Activated CD4-positive, alpha-beta memory T cell treated with anti-CD3 and anti-CD28 coated beads, Interleukin-2, amount 10 ng/mL, durations not matched to agents 7 days and 5 days (primary cell): ENCODE measurements around the gene ATP2A2. TPM values are rescaled to one million over a fixed set of nuclear protein-coding genes. Genes with fewer than 3 reads are reported as not detected.
"Not testable (repeated sequence)": the region's sequence is repeated elsewhere in the genome, so short reads cannot be mapped to it uniquely, and the experiment has no call there.

Source experiments
- CTCF ChIA-PET: fragments of 350-600 bp; sonication (Branson Sonifier 250); formaldehyde crosslinking; loops from one replicate; lab custom pipeline; 2021; ENCODE audit warnings: antibody characterized with exemption, inconsistent platforms; lab: Charles Lee
- POLR2A ChIA-PET: fragments of 350-600 bp; sonication (Branson Sonifier 250); formaldehyde crosslinking; loops from one replicate; lab custom pipeline; 2021; ENCODE audit warnings: antibody characterized with exemption; lab: Charles Lee
- DNase-seq: peaks from one replicate; pipeline ENCODE4 v3.0.0-alpha.2; 2020
- H3K27ac Mint-ChIP-seq: one replicate; pipeline ENCODE4 v1.8.0; 2021; ENCODE audit warnings: mild to moderate bottlenecking, mixed read lengths
- H3K27me3 Mint-ChIP-seq: one replicate; pipeline ENCODE4 v1.8.0; 2021; ENCODE audit warnings: mixed read lengths
- H3K36me3 Mint-ChIP-seq: one replicate; pipeline ENCODE4 v1.8.0; 2021; ENCODE audit warnings: low read depth, mixed read lengths
- H3K4me1 Mint-ChIP-seq: one replicate; pipeline ENCODE4 v1.8.0; 2021; ENCODE audit warnings: mixed read lengths
- H3K4me3 Mint-ChIP-seq: one replicate; pipeline ENCODE4 v1.8.0; 2021; ENCODE audit warnings: mild to moderate bottlenecking, mixed read lengths
- H3K9me3 Mint-ChIP-seq: one replicate; pipeline ENCODE4 v1.8.0; 2021; ENCODE audit warnings: mixed read lengths
- total RNA-seq, 2 experiments: library from RNA; stranded (reverse); gene quantifications; one replicate each; pipeline ENCODE4 v1.2.3, GENCODE V29; 2021

The ATP2A2 gene
- total RNA-seq, 2 experiments from 2014 or later: 142 TPM

DNA sequence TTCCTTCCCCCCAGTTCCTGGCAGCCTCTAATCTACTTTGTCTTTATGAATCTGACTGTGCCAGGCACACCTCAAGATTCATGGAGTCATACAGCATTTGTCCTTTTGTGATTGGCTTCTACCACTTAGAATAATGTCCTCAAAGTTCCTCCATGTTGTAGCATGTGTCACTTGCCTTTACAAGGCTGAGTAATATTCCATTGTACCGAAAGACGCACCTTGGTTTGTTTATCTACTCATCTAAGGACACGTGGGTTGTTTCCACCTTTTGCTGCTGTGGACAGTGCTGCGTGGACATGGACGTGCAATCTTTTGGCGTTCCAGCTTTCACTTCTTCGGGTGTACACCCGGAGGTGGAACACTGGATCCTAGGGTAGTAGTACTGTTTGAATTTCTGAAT lies 88.9 kb downstream of the ATP2A2 start:
- peaks cover 18% of the 10 kb centered on the region for H3K36me3 Mint-ChIP-seq
- H3K27me3 Mint-ChIP-seq: no peaks in the 10 kb centered on the region
- H3K4me1 Mint-ChIP-seq: no peaks in the 10 kb centered on the region
- CTCF ChIA-PET: interaction anchor here (1.2 kb wide), 1 partner anchor 61 kb away, joined by 3 read pairs; no protein-coding TSS in a partner anchor
- no peak for DNase-seq
- no peaks in the 10 kb centered on the region for H3K9me3 Mint-ChIP-seq
- H3K4me3 Mint-ChIP-seq: no peak overlapping the region
- H3K27ac Mint-ChIP-seq: no peak overlapping the region
- POLR2A ChIA-PET: no interaction called here

DNA sequence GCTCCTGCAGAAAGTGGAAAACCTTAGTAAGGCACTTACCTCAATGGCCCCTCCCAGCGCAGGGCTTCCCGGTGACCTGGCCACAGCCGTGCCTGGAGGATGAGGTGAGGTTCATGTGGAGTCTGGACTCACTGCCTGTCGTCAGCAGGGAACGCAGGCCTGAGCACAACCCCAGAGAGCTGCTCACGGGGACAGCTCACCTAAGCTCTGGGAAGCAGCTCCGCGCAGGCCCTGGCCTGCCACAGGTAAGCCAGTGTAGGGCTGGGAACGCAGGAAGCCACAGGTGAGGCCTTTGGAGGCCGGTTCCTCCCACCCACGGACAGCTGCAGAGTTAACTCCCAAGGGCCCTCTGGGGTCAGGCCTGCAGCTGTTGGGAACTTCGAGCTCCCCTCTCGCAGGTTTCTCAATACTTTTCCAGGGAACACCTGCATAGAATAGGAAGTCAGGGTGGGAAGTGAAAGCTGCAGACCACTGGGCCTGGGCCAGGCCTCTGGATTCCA lies 89.7 kb downstream of the ATP2A2 start:
- DNase-seq: no peak
- no peaks in the 10 kb centered on the region for H3K27me3 Mint-ChIP-seq
- H3K4me3 Mint-ChIP-seq: no peak overlapping the region
- ChIA-PET CTCF (interaction anchor here (0.8 to 1.0 kb wide), 2 partner anchors 12 to 61 kb away, joined by 3 read pairs; no protein-coding TSS in a partner anchor), POLR2A (no interaction called here)
- no peak overlapping the region for H3K27ac Mint-ChIP-seq
- no peaks in the 10 kb centered on the region for H3K9me3 Mint-ChIP-seq
- H3K36me3 Mint-ChIP-seq: peaks cover 24% of the 10 kb centered on the region
- H3K4me1 Mint-ChIP-seq: no peaks in the 10 kb centered on the region

DNA sequence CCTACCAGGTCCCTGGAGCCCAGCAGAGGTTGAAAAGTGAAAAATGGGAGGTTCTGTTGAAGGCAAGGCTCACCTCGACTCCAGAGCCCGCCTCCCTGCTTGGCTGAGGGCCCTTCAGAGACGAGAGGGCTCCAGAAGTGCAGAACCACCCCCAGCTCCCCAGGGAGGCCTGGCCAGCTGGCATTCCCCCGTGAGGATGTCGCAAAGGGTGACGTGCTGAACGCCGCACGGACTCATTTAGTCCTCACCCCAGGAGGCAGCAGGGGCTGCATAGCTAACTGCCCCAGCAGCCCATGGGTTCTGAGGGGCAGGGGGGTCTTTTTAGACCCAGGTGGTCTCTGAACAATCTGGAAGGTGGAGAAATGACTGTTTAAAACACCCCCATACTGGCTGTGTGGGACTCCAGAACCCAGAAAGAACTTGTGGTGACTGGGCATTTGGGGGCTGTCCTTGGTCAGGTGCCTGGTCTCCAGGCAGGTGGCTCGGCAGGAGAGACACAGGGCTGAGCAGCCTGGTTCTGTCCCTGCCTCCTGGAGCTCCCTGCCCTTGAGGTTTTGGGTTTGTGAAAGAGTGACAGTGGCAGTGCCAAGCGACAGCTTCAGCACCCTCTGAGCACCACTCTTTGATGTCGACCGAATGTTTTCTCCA lies 90.5 kb downstream of the ATP2A2 start:
- H3K27ac Mint-ChIP-seq: no peak overlapping the region
- H3K36me3 Mint-ChIP-seq: peaks cover 29% of the 10 kb centered on the region
- POLR2A ChIA-PET: interaction anchor here (1.0 to 1.1 kb wide), 2 partner anchors 13 to 69 kb away, joined by 3 read pairs; no protein-coding TSS in a partner anchor
- H3K9me3 Mint-ChIP-seq: no peaks in the 10 kb centered on the region
- no peaks in the 10 kb centered on the region for H3K4me1 Mint-ChIP-seq
- no peak for DNase-seq
- H3K4me3 Mint-ChIP-seq: no peak overlapping the region
- CTCF ChIA-PET: interaction anchor here (0.8 to 1.0 kb wide), 2 partner anchors 13 to 60 kb away, joined by 3 read pairs; no protein-coding TSS in a partner anchor
- H3K27me3 Mint-ChIP-seq: no peaks in the 10 kb centered on the region

DNA sequence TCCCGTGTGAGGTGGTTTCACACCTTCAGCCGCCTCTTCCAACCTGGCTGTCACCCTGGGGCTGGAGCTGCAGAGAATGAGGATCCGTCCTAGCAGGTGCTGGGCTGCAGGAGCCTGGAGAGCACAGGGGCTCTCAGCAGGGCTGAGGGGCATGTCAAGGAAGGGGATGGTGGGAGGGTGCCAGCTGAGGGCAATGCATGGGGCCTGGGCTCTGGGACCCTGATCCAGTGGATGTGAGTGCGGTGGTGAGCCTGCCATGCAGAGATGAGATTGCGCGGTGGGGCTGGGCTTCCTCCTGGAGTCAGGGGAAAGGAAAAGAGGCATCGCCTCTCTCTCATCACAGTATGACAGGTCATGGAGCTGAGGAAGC lies 91.0 kb downstream of the ATP2A2 start:
- no peak overlapping the region for H3K4me3 Mint-ChIP-seq
- POLR2A ChIA-PET: interaction anchor here (0.6 to 1.1 kb wide), 3 partner anchors 12 to 68 kb away, joined by 3 read pairs; no protein-coding TSS in a partner anchor
- H3K9me3 Mint-ChIP-seq: no peaks in the 10 kb centered on the region

DNA sequence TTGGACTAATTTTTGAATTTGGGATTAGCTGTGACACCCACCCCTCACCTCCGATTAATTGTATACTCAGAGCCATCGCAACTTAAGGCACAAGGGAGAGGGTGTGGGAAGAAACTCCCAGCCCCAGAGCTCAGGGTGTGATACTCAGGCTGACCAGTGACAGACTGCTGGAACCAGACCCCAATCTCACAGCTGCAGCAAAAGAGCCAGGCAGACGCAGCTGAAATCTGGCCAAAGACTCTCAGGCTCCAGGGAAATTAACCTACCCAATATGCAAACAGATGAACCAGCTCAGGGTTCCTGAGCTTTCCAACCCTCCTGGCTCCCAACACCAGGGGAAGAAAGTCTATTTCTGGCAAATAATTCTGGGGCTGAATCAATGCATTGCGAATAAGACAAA lies 92.0 kb downstream of the ATP2A2 start:
- POLR2A ChIA-PET: interaction anchor here (1.1 kb wide), 1 partner anchor 42 kb away, joined by 3 read pairs; no protein-coding TSS in a partner anchor
- peaks cover 37% of the 10 kb centered on the region for H3K36me3 Mint-ChIP-seq
- H3K9me3 Mint-ChIP-seq: no peaks in the 10 kb centered on the region
- H3K27ac Mint-ChIP-seq: no peak overlapping the region
- H3K27me3 Mint-ChIP-seq: no peaks in the 10 kb centered on the region
- DNase-seq: no peak
- no peaks in the 10 kb centered on the region for H3K4me1 Mint-ChIP-seq
- CTCF ChIA-PET: interaction anchor here (1.9 kb wide), 1 partner anchor 58 kb away, joined by 8 read pairs; no protein-coding TSS in a partner anchor
- H3K4me3 Mint-ChIP-seq: no peak overlapping the region

More for the DNA sequence above, 91.0 kb downstream of the ATP2A2 start:
- Mint-ChIP-seq H3K36me3 (peaks cover 30% of the 10 kb centered on the region), H3K27ac (no peak overlapping the region), H3K4me1 (no peaks in the 10 kb centered on the region), H3K27me3 (no peaks in the 10 kb centered on the region)
- CTCF ChIA-PET: no interaction called here
- no peak for DNase-seq

DNA sequence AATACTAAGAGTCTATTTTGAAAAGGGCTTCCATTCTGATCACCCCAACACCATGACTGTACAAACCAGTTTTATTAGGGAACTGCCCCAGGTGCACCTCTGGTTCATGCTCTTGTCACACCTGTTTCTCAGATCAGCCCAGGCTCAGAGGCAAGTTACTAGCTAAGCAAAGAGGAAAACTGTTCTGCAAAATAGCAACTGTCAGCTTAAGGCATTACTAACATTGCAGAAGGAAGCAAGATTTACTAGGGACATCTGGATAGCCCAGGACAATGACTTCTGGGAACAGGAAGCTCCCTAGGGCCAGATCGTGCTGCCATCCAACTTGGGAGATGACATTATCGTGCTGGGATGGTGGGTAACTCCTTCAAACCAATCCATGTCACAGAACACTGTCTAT lies 92.4 kb downstream of the ATP2A2 start:
- Mint-ChIP-seq H3K36me3 (peaks cover 41% of the 10 kb centered on the region), H3K4me1 (no peaks in the 10 kb centered on the region), H3K27ac (no peak overlapping the region), H3K27me3 (no peaks in the 10 kb centered on the region), H3K4me3 (no peak overlapping the region), H3K9me3 (no peaks in the 10 kb centered on the region)
- POLR2A ChIA-PET: interaction anchor here (1.1 kb wide), 1 partner anchor 43 kb away, joined by 3 read pairs; no protein-coding TSS in a partner anchor
- CTCF ChIA-PET: interaction anchor here (1.9 kb wide), 1 partner anchor 58 kb away, joined by 8 read pairs; no protein-coding TSS in a partner anchor
- no peak for DNase-seq

DNA sequence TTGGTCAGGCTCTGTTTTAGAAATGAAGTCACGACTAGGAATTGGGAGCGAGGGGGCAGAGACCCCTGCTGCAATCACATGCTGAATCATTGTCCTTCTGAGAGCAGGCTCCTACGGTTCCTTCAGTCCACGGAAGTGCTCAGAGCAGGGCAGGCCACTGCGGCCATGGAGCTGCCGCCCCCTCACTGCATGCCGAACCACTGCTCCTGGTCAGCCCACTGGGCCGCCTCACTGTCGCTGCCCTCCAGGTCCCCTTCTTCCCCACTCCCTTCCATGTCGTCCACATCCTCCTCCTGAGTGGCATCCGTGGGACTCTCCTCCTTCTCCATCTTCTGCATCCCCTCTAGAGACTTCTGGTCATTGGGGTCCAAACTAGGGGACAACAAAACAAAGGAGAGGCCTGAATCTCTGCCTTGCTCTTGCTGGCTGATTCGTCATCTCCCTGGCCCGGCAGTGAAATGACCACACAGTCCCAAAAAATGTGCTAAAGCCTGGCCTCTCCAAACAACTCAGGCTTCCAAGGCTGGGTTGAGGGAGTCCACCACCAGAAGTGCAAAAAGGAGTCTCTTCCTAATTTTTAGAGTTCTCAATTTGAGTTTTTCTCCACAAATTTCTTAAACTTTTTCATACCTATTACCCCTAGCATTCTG lies 93.0 kb downstream of the ATP2A2 start:
- ChIA-PET CTCF (interaction anchor here (0.7 to 1.9 kb wide), 3 partner anchors 12 to 57 kb away, joined by 3 to 8 read pairs (median 8); no protein-coding TSS in a partner anchor), POLR2A (no interaction called here)
- Mint-ChIP-seq H3K4me3 (no peak overlapping the region), H3K4me1 (no peaks in the 10 kb centered on the region), H3K27ac (no peak overlapping the region), H3K36me3 (peaks cover 47% of the 10 kb centered on the region), H3K9me3 (no peaks in the 10 kb centered on the region), H3K27me3 (no peaks in the 10 kb centered on the region)
- no peak for DNase-seq

DNA sequence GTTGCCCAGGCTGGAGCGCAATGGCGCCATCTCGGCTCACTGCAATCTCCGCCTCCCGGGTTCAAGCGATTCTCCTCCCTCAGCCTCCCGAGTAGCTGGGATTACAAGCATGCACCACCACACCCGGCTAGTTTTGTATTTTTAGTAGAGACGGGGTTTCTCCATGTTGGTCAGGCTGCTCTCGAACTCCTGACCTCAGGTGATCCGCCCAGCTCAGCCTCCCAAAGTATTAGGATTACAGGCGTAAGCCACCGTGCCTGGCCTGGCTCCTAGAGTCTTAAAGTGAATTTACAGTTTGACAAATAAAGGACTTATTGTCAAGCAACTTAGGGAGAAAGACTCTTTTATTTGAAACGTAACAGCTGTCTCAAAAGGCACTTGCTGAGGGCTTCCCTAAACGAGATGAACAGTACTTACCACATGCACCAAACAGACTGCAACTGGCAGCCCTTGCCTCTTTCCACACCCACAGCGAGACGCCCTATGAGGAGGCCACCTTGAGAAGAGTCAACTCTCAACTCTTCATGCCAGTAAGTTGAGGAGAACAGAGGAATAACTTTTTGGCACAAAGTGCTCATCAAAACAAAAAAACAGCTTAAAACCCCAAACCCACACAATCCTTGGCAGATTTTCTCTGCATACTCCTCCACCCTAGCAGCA lies 97.2 kb downstream of the ATP2A2 start:
- H3K27me3 Mint-ChIP-seq, H3K4me3 Mint-ChIP-seq, H3K27ac Mint-ChIP-seq, DNase-seq, H3K9me3 Mint-ChIP-seq, POLR2A ChIA-PET: not testable (repeated sequence)
- peaks cover 10% of the 10 kb centered on the region for H3K4me1 Mint-ChIP-seq
- peaks cover 70% of the 10 kb centered on the region for H3K36me3 Mint-ChIP-seq
- CTCF ChIA-PET: interaction anchor here (0.5 kb wide), 1 partner anchor 53 kb away, joined by 4 read pairs; no protein-coding TSS in a partner anchor

DNA sequence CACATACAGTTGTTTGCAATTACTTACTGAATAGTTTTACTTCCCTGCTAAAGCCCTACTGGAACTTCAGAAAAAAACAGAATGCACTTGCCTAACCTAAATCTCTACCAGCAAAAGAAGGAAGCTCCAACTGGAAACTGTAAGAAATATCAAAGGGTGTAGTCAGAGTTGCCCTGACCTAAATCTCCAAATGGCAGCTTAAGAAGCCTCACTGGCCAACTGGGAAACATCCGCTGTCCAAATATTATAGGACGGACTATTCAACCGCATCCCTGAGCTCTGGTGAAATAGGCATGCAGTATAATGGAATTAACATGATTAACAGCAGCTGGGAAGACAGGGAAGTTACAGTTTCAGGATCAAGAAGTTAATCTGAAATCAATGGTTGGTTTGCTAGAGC lies 98.2 kb downstream of the ATP2A2 start:
- no peak for DNase-seq
- Mint-ChIP-seq H3K27me3 (no peaks in the 10 kb centered on the region), H3K4me3 (no peak overlapping the region), H3K36me3 (peaks cover 66% of the 10 kb centered on the region), H3K9me3 (no peaks in the 10 kb centered on the region), H3K27ac (no peak overlapping the region), H3K4me1 (peaks cover 14% of the 10 kb centered on the region)
- ChIA-PET CTCF (interaction anchor here (0.6 kb wide), 1 partner anchor 52 kb away, joined by 3 read pairs; no protein-coding TSS in a partner anchor), POLR2A (no interaction called here)

DNA sequence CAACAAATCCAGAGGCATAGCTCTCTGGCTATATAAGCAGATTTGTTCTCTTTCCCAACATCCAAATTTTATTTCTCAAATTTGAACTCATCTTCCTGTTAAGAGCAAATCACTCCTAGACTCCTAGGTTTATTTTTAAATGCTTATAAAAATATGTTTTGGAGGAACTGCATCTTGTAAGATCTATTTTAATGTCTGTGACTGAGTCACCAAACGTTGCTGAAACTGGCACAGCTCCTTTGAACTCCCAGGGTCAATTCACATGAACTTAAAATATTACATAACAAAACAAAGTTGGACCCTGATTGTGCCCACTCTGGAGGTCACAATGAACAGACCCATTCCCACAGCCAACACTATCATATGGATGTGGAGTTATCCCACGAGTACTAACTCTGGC lies 98.6 kb downstream of the ATP2A2 start:
- no peaks in the 10 kb centered on the region for H3K27me3 Mint-ChIP-seq
- ChIA-PET CTCF (interaction anchor here (0.6 kb wide), 1 partner anchor 51 kb away, joined by 3 read pairs; no protein-coding TSS in a partner anchor), POLR2A (no interaction called here)
- H3K4me1 Mint-ChIP-seq: peaks cover 18% of the 10 kb centered on the region
- no peak for DNase-seq
- H3K4me3 Mint-ChIP-seq: no peak overlapping the region
- no peak overlapping the region for H3K27ac Mint-ChIP-seq
- H3K9me3 Mint-ChIP-seq: no peaks in the 10 kb centered on the region
- H3K36me3 Mint-ChIP-seq: peaks cover 65% of the 10 kb centered on the region

DNA sequence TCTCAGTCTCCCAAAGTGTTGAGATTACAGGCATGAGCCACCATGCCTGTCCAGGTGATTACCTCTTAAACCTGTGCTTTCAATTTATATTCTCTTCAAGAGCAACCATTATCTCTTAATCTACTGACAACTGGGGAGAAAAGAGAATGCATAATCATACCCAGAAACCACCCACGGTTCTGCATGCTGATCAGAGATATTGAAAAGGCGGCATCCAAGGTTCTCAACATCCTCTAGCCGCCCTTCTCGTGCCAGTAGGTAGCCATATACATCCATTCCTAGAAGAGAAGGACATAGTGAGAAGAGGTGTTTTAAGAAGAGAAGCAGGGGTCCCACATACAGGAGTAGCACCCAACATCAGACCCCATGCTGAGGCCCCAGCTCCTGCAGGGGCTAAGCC lies 101.6 kb downstream of the ATP2A2 start:
- Mint-ChIP-seq H3K9me3 (no peaks in the 10 kb centered on the region), H3K36me3 (peaks cover 66% of the 10 kb centered on the region), H3K4me3 (no peak overlapping the region), H3K4me1 (peaks cover 33% of the 10 kb centered on the region), H3K27ac (peak overlapping the region; percentile 64), H3K27me3 (no peaks in the 10 kb centered on the region)
- peak; percentile 22 for DNase-seq
- ChIA-PET POLR2A (interaction anchor here (0.9 kb wide), 1 partner anchor 67 kb away, joined by 3 read pairs; the partner anchor contains the start of gene ARPC3), CTCF (no interaction called here)
